Measurements from ENCODE around the gene GLUD1. TPM values are rescaled to one million over a fixed set of nuclear protein-coding genes. Genes with fewer than 3 reads are reported as not detected.

Gene GLUD1
- total RNA-seq, 4 donors from 2014 or later, result 154 to 199 (median 157) TPM

- intact Hi-C loops (cut with DNase I), result no loop called here
- Histone ChIP-seq H3K4me3 (replicated peaks in 1 of 3) (no peak overlapping the region), H3K36me3 (peaks cover 42 to 67% of the 10 kb centered on the region in 2 donors), H3K27ac (no peak overlapping the region), H3K4me1 (no peaks in the 10 kb centered on the region), H3K9me3 (no peaks in the 10 kb centered on the region), H3K27me3 (no peaks in the 10 kb centered on the region)
- WGBS, 2 donors, result 94 to 96% methylated on average over 2 of the region's 2 CpGs
- no peak for TF ChIP-seq POLR2A (IDR thresholded peaks at IDR 0.05)
- TF ChIP-seq CTCF (IDR thresholded peaks at IDR 0.05), result no peak
- no peak for DNase-seq
These were observed 28.5 kb downstream of the GLUD1 start for GRCh38 chr10:87066178-87066577.

GRCh38 chr10:87064651-87065050 lies 30.0 kb downstream of the GLUD1 start:
- TF ChIP-seq CTCF (IDR thresholded peaks at IDR 0.05) (no peak), POLR2A (IDR thresholded peaks at IDR 0.05) (no peak)
- Histone ChIP-seq H3K9me3 (no peaks in the 10 kb centered on the region), H3K4me3 (replicated peaks in 1 of 3) (no peak overlapping the region), H3K36me3 (peaks cover 53 to 77% of the 10 kb centered on the region in 2 donors), H3K27me3 (no peaks in the 10 kb centered on the region), H3K4me1 (no peaks in the 10 kb centered on the region), H3K27ac (no peak overlapping the region)
- intact Hi-C loops (cut with DNase I), result no loop called here
- DNase-seq, result no peak
- WGBS, 2 donors, result 79% methylated on average over 5 of the region's 5 CpGs

- no peaks in the 10 kb centered on the region for H3K27me3 ChIP-seq
- DNase-seq, result no peak
- no peak overlapping the region for H3K27ac ChIP-seq
- no peaks in the 10 kb centered on the region for H3K4me1 ChIP-seq
- TF ChIP-seq CTCF (IDR thresholded peaks at IDR 0.05) (no peak), POLR2A (IDR thresholded peaks at IDR 0.05) (no peak)
- intact Hi-C loops (cut with DNase I), result no loop called here
- peaks cover 51 to 78% of the 10 kb centered on the region in 2 donors for H3K36me3 ChIP-seq
- H3K4me3 ChIP-seq (replicated peaks in 1 of 3), result no peak overlapping the region
- no peaks in the 10 kb centered on the region for H3K9me3 ChIP-seq
- 96% methylated on average over 6 of the region's 6 CpGs for WGBS, 2 donors
These were observed 34.2 kb downstream of the GLUD1 start for GRCh38 chr10:87060280-87060928.

GRCh38 chr10:87059401-87059800 lies 35.2 kb downstream of the GLUD1 start:
- no peak overlapping the region for H3K27ac ChIP-seq
- intact Hi-C loops (cut with DNase I), result no loop called here
- no peak for DNase-seq
- WGBS, 2 donors, result 95 to 98% methylated on average over 1 of the region's 1 CpG
- H3K4me3 ChIP-seq (replicated peaks in 1 of 3), result no peak overlapping the region
- TF ChIP-seq POLR2A (IDR thresholded peaks at IDR 0.05), result no peak
- no peak for TF ChIP-seq CTCF (IDR thresholded peaks at IDR 0.05)
- peaks cover 50 to 78% of the 10 kb centered on the region in 2 donors for H3K36me3 ChIP-seq
- no peaks in the 10 kb centered on the region for H3K27me3 ChIP-seq
- no peaks in the 10 kb centered on the region for H3K4me1 ChIP-seq
- no peaks in the 10 kb centered on the region for H3K9me3 ChIP-seq

- no peaks in the 10 kb centered on the region for H3K4me1 ChIP-seq
- peaks cover 49 to 72% of the 10 kb centered on the region in 2 donors for H3K36me3 ChIP-seq
- no peak overlapping the region for H3K27ac ChIP-seq
- H3K9me3 ChIP-seq, result no peaks in the 10 kb centered on the region
- TF ChIP-seq CTCF (IDR thresholded peaks at IDR 0.05) (no peak), POLR2A (IDR thresholded peaks at IDR 0.05) (no peak)
- no peak for DNase-seq
- no peak overlapping the region for H3K4me3 ChIP-seq (replicated peaks in 1 of 3)
- no peaks in the 10 kb centered on the region for H3K27me3 ChIP-seq
- intact Hi-C loops (cut with DNase I), result no loop called here
- 16 to 52% methylated on average over 1 of the region's 1 CpG for WGBS, 2 donors
These were observed 36.5 kb downstream of the GLUD1 start for GRCh38 chr10:87058171-87058570.

All from thyroid gland (tissue), 4 donors.